HepG2 (cell line): ENCODE measurements around the gene RTF1. TPM values are rescaled to one million over a fixed set of nuclear protein-coding genes. Genes with fewer than 3 reads are reported as not detected.

Experiments
- ATAC-seq: fragments of 200-7000 bp; cut with Tn5 transposase; 3 replicates; pipeline ENCODE4 v1.9.1; 2020; ENCODE audit warnings: mild to moderate bottlenecking, moderate library complexity
- BruUV-seq: library from RNA; stranded (reverse); fragments of 400-500 nt; replicated peaks from 2 replicates; lab custom pipeline; 2021; lab: Mats Ljungman, UMichigan
- CTCF ChIA-PET: fragments of 300-600 bp; formaldehyde crosslinking; extraction: SDS; loops from one replicate; lab custom pipeline; 2021; ENCODE audit warnings: low total read pairs, inconsistent platforms, low intra/inter-chr PET ratio; lab: Yijun Ruan, JAX
- POLR2A ChIA-PET: fragments of 350-600 bp; sonication (Branson Sonifier 250); formaldehyde crosslinking; loops from one replicate; lab custom pipeline; 2020; ENCODE audit warnings: antibody characterized with exemption, inconsistent platforms; lab: Yijun Ruan, JAX
- DNase-seq: peaks from one replicate; pipeline ENCODE4 v3.0.0-alpha.2; 2015; ENCODE audit warnings: low spot score
- FAIRE-seq: peaks from 3 replicates; lab custom pipeline; 2011; peaks lifted over from hg19 to GRCh38; lab: Jason Lieb, UNC
- H2AFZ ChIP-seq: one replicate; pipeline ENCODE4 v1.6.1; 2011; ENCODE audit warnings: low read length, inconsistent platforms
- H3K27ac ChIP-seq: fragments of 300-600 bp; 3 replicates; pipeline ENCODE4 v1.8.0; 2011; ENCODE audit warnings: mixed run types, mild to moderate bottlenecking, mixed read lengths, low read length, inconsistent platforms; ENCODE audit not compliant: insufficient read depth; ENCODE audit errors: extremely low read length
- H3K27me3 ChIP-seq, 2 experiments: fragments of 200-600 bp in 1 of 2; 2 replicates in 1 of 2; 3 replicates in 1 of 2; pipeline versions ENCODE4 v1.6.0 to v1.8.0; 2011; ENCODE audit warnings: low read length in 2 of 2, mild to moderate bottlenecking in 2 of 2, moderate library complexity in 2 of 2, inconsistent platforms in 1 of 2; ENCODE audit not compliant: insufficient read depth in 2 of 2, control insufficient read depth in 1 of 2
- H3K36me3 ChIP-seq, 2 experiments: fragments of 200-600 bp in 1 of 2; replicated peaks in 1 of 2; 2 replicates in 1 of 2; 3 replicates in 1 of 2; pipeline versions ENCODE4 v1.5.1 to v1.8.0; 2011; ENCODE audit warnings: low read length in 2 of 2, inconsistent platforms in 1 of 2; ENCODE audit not compliant: insufficient read depth in 2 of 2, control insufficient read depth in 1 of 2
- H3K4me1 ChIP-seq: 2 replicates; pipeline ENCODE4 v1.5.1; 2012; ENCODE audit warnings: low read length, inconsistent platforms; ENCODE audit not compliant: insufficient read depth
- H3K4me2 ChIP-seq: 2 replicates; pipeline ENCODE4 v1.6.0; 2011; ENCODE audit warnings: low read depth, low read length, inconsistent platforms
- H3K4me3 ChIP-seq, 3 experiments: fragments of 200-600 bp in 1 of 3; sonication (generic), shearing (Covaris generic) in 1 of 3; replicated peaks in 1 of 3; 2 replicates each; pipeline ENCODE4 v1.5.1; 2011 to 2016; ENCODE audit warnings: low read length in 3 of 3, inconsistent platforms in 2 of 3, low read depth in 2 of 3, mild to moderate bottlenecking in 2 of 3, control low read depth in 1 of 3, mixed read lengths in 1 of 3; ENCODE audit not compliant: insufficient read depth in 1 of 3
- H3K79me2 ChIP-seq: one replicate; pipeline ENCODE4 v1.6.1; 2011; ENCODE audit warnings: low read length, inconsistent platforms; ENCODE audit not compliant: insufficient read depth
- H3K9ac ChIP-seq: 2 replicates; pipeline ENCODE4 v1.6.0; 2011; ENCODE audit warnings: mild to moderate bottlenecking, low read depth, low read length, inconsistent platforms; ENCODE audit not compliant: insufficient read depth
- H3K9me3 ChIP-seq: 2 replicates; pipeline ENCODE4 v1.5.1; 2012; ENCODE audit warnings: mild to moderate bottlenecking, low read length
- H4K20me1 ChIP-seq: 2 replicates; pipeline ENCODE4 v1.6.0; 2011; ENCODE audit warnings: inconsistent platforms, mild to moderate bottlenecking, low read length, moderate library complexity; ENCODE audit not compliant: insufficient read depth
- BRD4 ChIP-seq: sonication (generic); formaldehyde crosslinking; IDR thresholded peaks from 2 replicates; pipeline ENCODE4 v1.4.0; 2020; ENCODE audit warnings: missing genetic modification reagents
- CCAR2 ChIP-seq: fragments of 200-400 bp; formaldehyde crosslinking; optimal IDR thresholded peaks from 2 replicates; pipeline ENCODE3; 2018; ENCODE audit warnings: low read depth, mild to moderate bottlenecking, low read length, moderate library complexity
- HNF4A ChIP-seq: sonication (generic); formaldehyde crosslinking; IDR thresholded peaks from 2 replicates; pipeline ENCODE4 v1.4.0; 2020; ENCODE audit warnings: missing genetic modification reagents
- PLRG1 ChIP-seq: fragments of 450-650 bp; conservative IDR thresholded peaks from 2 replicates; pipeline ENCODE4 v1.6.1; 2016
- RBM39 ChIP-seq: fragments of 200-400 bp; formaldehyde crosslinking; IDR thresholded peaks from one replicate; pipeline ENCODE4 v1.6.1; 2018; ENCODE audit warnings: antibody characterized with exemption, mild to moderate bottlenecking, low read depth, low read length; ENCODE audit not compliant: poor library complexity, severe bottlenecking
- SAFB2 ChIP-seq: sonication (generic); formaldehyde crosslinking; IDR thresholded peaks from 2 replicates; pipeline ENCODE4 v1.5.1; 2020; ENCODE audit warnings: missing genetic modification reagents, low read depth, mild to moderate bottlenecking, borderline replicate concordance
- SNAPC2 ChIP-seq: sonication (generic); formaldehyde crosslinking; IDR thresholded peaks from 2 replicates; pipeline ENCODE4 v1.8.1; 2022; ENCODE audit warnings: mild to moderate bottlenecking, missing genetic modification reagents
- SP4 ChIP-seq: sonication (generic); formaldehyde crosslinking; IDR thresholded peaks from 2 replicates; pipeline ENCODE4 v1.8.1; 2023; ENCODE audit warnings: mild to moderate bottlenecking, missing genetic modification reagents
- THAP8 ChIP-seq: sonication (generic); formaldehyde crosslinking; IDR thresholded peaks from 2 replicates; pipeline ENCODE4 v1.5.1; 2020; ENCODE audit warnings: missing genetic modification reagents, mild to moderate bottlenecking, borderline replicate concordance
- TRAFD1 ChIP-seq: sonication (generic); formaldehyde crosslinking; IDR thresholded peaks from 2 replicates; pipeline ENCODE4 v1.5.1; 2020; ENCODE audit warnings: missing genetic modification reagents, mild to moderate bottlenecking, borderline replicate concordance
- ZBTB34 ChIP-seq: sonication (generic); formaldehyde crosslinking; IDR thresholded peaks from 2 replicates; pipeline ENCODE4 v1.8.0; 2022; ENCODE audit warnings: mild to moderate bottlenecking, missing genetic modification reagents
- ZBTB44 ChIP-seq: sonication (generic); formaldehyde crosslinking; IDR thresholded peaks from 2 replicates; pipeline ENCODE4 v1.4.0; 2020; ENCODE audit warnings: missing genetic modification reagents
- ZNF460 ChIP-seq: sonication (generic); formaldehyde crosslinking; IDR thresholded peaks from 2 replicates; pipeline ENCODE4 v1.5.1; 2020; ENCODE audit warnings: missing genetic modification reagents, mild to moderate bottlenecking, borderline replicate concordance
- ZNF788 ChIP-seq: sonication (generic); formaldehyde crosslinking; IDR thresholded peaks from 2 replicates; pipeline ENCODE4 v1.5.0; 2020; ENCODE audit warnings: mild to moderate bottlenecking, missing genetic modification reagents, borderline replicate concordance
- WGBS: methylation state at CpG from one replicate; pipeline ENCODE4 v1.1.6; 2017; ENCODE audit warnings: low lambda C conversion rate; 5-methylcytosine and 5-hydroxymethylcytosine counted together
- in situ Hi-C: cut with HindIII; loops from 2 replicates; pipeline ENCODE4 v1.10.0; 2017; ENCODE audit warnings: low pct_unique_long_range_greater_than_20kb; ENCODE audit not compliant: extremely low pct_ligation_motif_present
- intact Hi-C: fragments of 100-400 bp; cut with micrococcal nuclease; formaldehyde crosslinking; loops from one replicate; pipeline ENCODE4 v1.10.0; 2022; ENCODE audit not compliant: unreplicated experiment
- polyA plus RNA-seq, 8 experiments: library from polyadenylated mRNA; depleted of rRNA in 3 of 8; stranded (reverse) in 7 of 8; unstranded in 1 of 8; fragments of >200 nt; fragmentation: Illumina TruSeq in 4 of 8; extraction: Trizol in 4 of 8; gene quantifications; 2 replicates each; pipeline versions ENCODE4 v1.2.1 to v1.2.3, GENCODE V29; 2011 to 2016; ENCODE audit warnings: low read depth in 4 of 8, missing spikeins in 1 of 8, mixed read lengths in 1 of 8; ENCODE audit not compliant: insufficient read depth in 1 of 8
- total RNA-seq, 5 experiments: library from RNA; depleted of rRNA; stranded (reverse); fragments of >200 nt; fragmentation: Illumina TruSeq; extraction: Trizol; gene quantifications; 2 replicates each; pipeline ENCODE4 v1.2.3, GENCODE V29; 2016; ENCODE audit warnings: low read depth in 1 of 5

Gene RTF1
- total and polyA plus RNA-seq, 2 of the 13 experiments (the other 11 are each of a cell fraction or from before 2014, with no cell fraction given), result 13.9 to 17.9 TPM

GRCh38 chr15:41511331-41511898, 94.5 kb downstream of the RTF1 start:
- H3K4me2 ChIP-seq, result no peak overlapping the region
- no peak overlapping the region for H3K27ac ChIP-seq
- H3K9me3 ChIP-seq, result no peaks in the 10 kb centered on the region
- H3K36me3 ChIP-seq, result no peaks in the 10 kb centered on the region
- peaks cover 0 to 5% of the 10 kb centered on the region in 2 experiments; a peak in 1 of 5 replicates for H3K27me3 ChIP-seq
- WGBS, result 79% methylated on average over 49 of the region's 56 CpGs
- ATAC-seq (no peak), DNase-seq (no peak)
- H3K9ac ChIP-seq, result no peak overlapping the region
- TF ChIP-seq ZBTB34 (no peak), ZBTB44 (CRISPR knock-in tag) (no peak), HNF4A (CRISPR knock-in tag) (no peak), RBM39 (no peak), ZNF460 (CRISPR knock-in tag) (no peak), BRD4 (CRISPR knock-in tag) (no peak), SNAPC2 (CRISPR knock-in tag) (no peak), TRAFD1 (CRISPR knock-in tag) (no peak), ZNF788 (CRISPR knock-in tag) (no peak), PLRG1 (no peak), SP4 (CRISPR knock-in tag) (no peak), CCAR2 (no peak), THAP8 (CRISPR knock-in tag) (no peak), SAFB2 (CRISPR knock-in tag) (no peak)
- TF ChIP-seq, all 625 proteins: peak for 0
- Histone ChIP-seq H3K4me1 (0 out of 2 replicates have a peak, but pooled peaks cover 6% of the 10 kb centered on the region), H3K4me3 (no peak overlapping the region), H4K20me1 (no peaks in the 10 kb centered on the region), H2AFZ (no peak overlapping the region), H3K79me2 (no peaks in the 10 kb centered on the region)
- intact Hi-C loops (no loop called here), in situ Hi-C loops (no loop called here)
- BruUV-seq, result no TSS peak
- FAIRE-seq, result no peak
- CTCF ChIA-PET, result no interaction called here
- POLR2A ChIA-PET, result no interaction called here
